Measurements from ENCODE around the gene CCDC57.

DNA sequence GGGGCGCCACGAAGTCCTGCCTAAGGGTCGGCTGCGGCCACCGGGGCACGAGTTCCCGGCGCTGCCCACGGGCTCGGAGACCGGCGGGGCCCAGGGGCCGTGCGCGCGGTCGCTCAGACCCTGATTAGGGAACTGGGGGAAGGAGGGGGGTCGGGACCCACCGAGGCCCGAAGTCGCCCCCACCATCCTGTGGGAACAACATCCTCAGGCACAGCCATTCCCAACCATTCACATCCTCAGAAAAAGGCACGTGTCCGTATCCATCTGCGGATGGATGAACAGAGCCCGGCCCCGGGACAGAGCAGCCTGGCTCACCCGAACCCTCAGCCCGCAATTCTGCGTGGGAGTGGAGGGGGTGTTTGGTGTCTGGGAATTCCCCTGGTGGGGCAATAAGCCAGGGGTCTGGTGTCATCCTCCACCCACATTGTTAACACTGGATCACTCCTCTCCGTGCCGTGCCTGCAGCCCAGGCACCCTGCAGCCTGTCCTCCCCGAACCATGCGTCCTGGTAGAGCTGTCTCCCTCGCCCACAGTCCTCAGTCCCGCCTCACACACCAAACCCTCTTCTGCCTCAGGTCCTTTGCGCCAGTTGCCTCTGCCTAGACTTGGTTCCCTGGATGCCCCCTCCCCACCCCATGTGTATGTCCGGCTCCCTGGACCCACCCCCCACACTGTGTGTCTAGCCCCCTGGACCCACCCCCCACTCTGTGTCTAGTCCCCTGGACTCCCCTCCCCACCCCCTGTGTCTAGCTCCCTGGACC is 789 bp upstream of the CCDC57 start:
- TF ChIP-seq POLR2AphosphoS5 (IDR thresholded peaks at IDR 0.05; ENCODE audit: low read depth, low read length) (no peak; the same call in 1 of the 2 replicates), SIN3A (IDR thresholded peaks at IDR 0.05; ENCODE audit: borderline replicate concordance, insufficient read depth, low read length) (no peak), TAF1 (IDR thresholded peaks at IDR 0.05; ENCODE audit: borderline replicate concordance, insufficient read depth, low read length) (no peak)
- TF ChIP-seq, protein P1, sequence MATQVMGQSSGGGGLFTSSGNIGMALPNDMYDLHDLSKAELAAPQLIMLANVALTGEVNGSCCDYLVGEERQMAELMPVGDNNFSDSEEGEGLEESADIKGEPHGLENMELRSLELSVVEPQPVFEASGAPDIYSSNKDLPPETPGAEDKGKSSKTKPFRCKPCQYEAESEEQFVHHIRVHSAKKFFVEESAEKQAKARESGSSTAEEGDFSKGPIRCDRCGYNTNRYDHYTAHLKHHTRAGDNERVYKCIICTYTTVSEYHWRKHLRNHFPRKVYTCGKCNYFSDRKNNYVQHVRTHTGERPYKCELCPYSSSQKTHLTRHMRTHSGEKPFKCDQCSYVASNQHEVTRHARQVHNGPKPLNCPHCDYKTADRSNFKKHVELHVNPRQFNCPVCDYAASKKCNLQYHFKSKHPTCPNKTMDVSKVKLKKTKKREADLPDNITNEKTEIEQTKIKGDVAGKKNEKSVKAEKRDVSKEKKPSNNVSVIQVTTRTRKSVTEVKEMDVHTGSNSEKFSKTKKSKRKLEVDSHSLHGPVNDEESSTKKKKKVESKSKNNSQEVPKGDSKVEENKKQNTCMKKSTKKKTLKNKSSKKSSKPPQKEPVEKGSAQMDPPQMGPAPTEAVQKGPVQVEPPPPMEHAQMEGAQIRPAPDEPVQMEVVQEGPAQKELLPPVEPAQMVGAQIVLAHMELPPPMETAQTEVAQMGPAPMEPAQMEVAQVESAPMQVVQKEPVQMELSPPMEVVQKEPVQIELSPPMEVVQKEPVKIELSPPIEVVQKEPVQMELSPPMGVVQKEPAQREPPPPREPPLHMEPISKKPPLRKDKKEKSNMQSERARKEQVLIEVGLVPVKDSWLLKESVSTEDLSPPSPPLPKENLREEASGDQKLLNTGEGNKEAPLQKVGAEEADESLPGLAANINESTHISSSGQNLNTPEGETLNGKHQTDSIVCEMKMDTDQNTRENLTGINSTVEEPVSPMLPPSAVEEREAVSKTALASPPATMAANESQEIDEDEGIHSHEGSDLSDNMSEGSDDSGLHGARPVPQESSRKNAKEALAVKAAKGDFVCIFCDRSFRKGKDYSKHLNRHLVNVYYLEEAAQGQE (IDR thresholded peaks at IDR 0.05; ENCODE audit: insufficient read depth in 1 of 2, low read depth in 2 of 2, low read length in 2 of 2) = no peak

Data from PFSK-1 (cell line).